HepG2 (cell line): ENCODE results near the gene PHYH. TPM values are rescaled to one million over a fixed set of nuclear protein-coding genes. Genes with fewer than 3 reads are reported as not detected.

Experiments
- GATA4 ChIP-seq: sonication (generic); IDR thresholded peaks from 2 replicates; pipeline ENCODE4 v1.6.1; 2016; ENCODE audit warnings: antibody characterized with exemption, low read depth, borderline replicate concordance
- HHEX ChIP-seq: IDR thresholded peaks from 2 replicates; pipeline ENCODE4 v1.6.1; 2016; ENCODE audit warnings: control low read depth
- KMT2B ChIP-seq: IDR thresholded peaks from 2 replicates; pipeline ENCODE4 v1.6.1; 2016; ENCODE audit warnings: missing genetic modification reagents, missing compliant biosample characterization
- POLR2G ChIP-seq: fragments of 200-400 bp; formaldehyde crosslinking; IDR thresholded peaks from 2 replicates; pipeline ENCODE4 v1.6.1; 2018; ENCODE audit warnings: mild to moderate bottlenecking, low read depth, low read length, moderate library complexity
- SIN3B ChIP-seq: fragments of 150-350 bp; IDR thresholded peaks from 2 replicates; pipeline ENCODE4 v1.6.1; 2014; ENCODE audit warnings: low read length
- STAT5B ChIP-seq: sonication (generic); formaldehyde crosslinking; IDR thresholded peaks from 2 replicates; pipeline ENCODE4 v1.4.0; 2020; ENCODE audit warnings: missing genetic modification reagents
- UBTF ChIP-seq: sonication (generic); formaldehyde crosslinking; IDR thresholded peaks from 2 replicates; pipeline ENCODE4 v1.4.0; 2020; ENCODE audit warnings: mild to moderate bottlenecking, missing genetic modification reagents
- ZBTB49 ChIP-seq: sonication (generic); formaldehyde crosslinking; IDR thresholded peaks from 2 replicates; pipeline ENCODE4 v1.4.0; 2020; ENCODE audit warnings: missing genetic modification reagents, borderline replicate concordance
- ZNF101 ChIP-seq: sonication (generic); formaldehyde crosslinking; IDR thresholded peaks from 2 replicates; pipeline ENCODE4 v1.4.0; 2020; ENCODE audit warnings: mild to moderate bottlenecking, low read depth, missing genetic modification reagents, borderline replicate concordance
- ZNF660 ChIP-seq: sonication (generic); formaldehyde crosslinking; IDR thresholded peaks from 2 replicates; pipeline ENCODE4 v1.5.1; 2020; ENCODE audit warnings: mild to moderate bottlenecking, low read depth, missing genetic modification reagents, borderline replicate concordance
- polyA plus RNA-seq, 8 experiments: library from polyadenylated mRNA; depleted of rRNA in 3 of 8; stranded (reverse) in 7 of 8; unstranded in 1 of 8; fragments of >200 nt; fragmentation: Illumina TruSeq in 4 of 8; extraction: Trizol in 4 of 8; gene quantifications; 2 replicates each; pipeline versions ENCODE4 v1.2.1 to v1.2.3, GENCODE V29; 2011 to 2016; ENCODE audit warnings: low read depth in 4 of 8, missing spikeins in 1 of 8, mixed read lengths in 1 of 8; ENCODE audit not compliant: insufficient read depth in 1 of 8
- total RNA-seq, 5 experiments: library from RNA; depleted of rRNA; stranded (reverse); fragments of >200 nt; fragmentation: Illumina TruSeq; extraction: Trizol; gene quantifications; 2 replicates each; pipeline ENCODE4 v1.2.3, GENCODE V29; 2016; ENCODE audit warnings: low read depth in 1 of 5
- TF ChIP-seq, protein P1 (sequence below): sonication (generic); formaldehyde crosslinking; IDR thresholded peaks from 2 replicates; pipeline ENCODE4 v1.5.0; 2020; ENCODE audit warnings: mild to moderate bottlenecking, missing genetic modification reagents
- TF ChIP-seq, protein P2 (sequence below): IDR thresholded peaks from 2 replicates; pipeline ENCODE4 v1.6.1; 2016; ENCODE audit warnings: missing biosample characterization, missing genetic modification reagents, low read depth
- TF ChIP-seq, protein P3 (sequence below): sonication (generic); formaldehyde crosslinking; IDR thresholded peaks from 2 replicates; pipeline ENCODE4 v1.4.0; 2020; ENCODE audit warnings: missing genetic modification reagents
- TF ChIP-seq, protein P4 (sequence below): sonication (generic); formaldehyde crosslinking; IDR thresholded peaks from 2 replicates; pipeline ENCODE4 v1.9.0; 2021; ENCODE audit warnings: missing genetic modification reagents, mild to moderate bottlenecking, borderline replicate concordance

Gene PHYH
- total and polyA plus RNA-seq, 2 of the 13 experiments (the other 11 are each of a cell fraction or from before 2014, with no cell fraction given), result 27.2 to 34.5 TPM

DNA sequence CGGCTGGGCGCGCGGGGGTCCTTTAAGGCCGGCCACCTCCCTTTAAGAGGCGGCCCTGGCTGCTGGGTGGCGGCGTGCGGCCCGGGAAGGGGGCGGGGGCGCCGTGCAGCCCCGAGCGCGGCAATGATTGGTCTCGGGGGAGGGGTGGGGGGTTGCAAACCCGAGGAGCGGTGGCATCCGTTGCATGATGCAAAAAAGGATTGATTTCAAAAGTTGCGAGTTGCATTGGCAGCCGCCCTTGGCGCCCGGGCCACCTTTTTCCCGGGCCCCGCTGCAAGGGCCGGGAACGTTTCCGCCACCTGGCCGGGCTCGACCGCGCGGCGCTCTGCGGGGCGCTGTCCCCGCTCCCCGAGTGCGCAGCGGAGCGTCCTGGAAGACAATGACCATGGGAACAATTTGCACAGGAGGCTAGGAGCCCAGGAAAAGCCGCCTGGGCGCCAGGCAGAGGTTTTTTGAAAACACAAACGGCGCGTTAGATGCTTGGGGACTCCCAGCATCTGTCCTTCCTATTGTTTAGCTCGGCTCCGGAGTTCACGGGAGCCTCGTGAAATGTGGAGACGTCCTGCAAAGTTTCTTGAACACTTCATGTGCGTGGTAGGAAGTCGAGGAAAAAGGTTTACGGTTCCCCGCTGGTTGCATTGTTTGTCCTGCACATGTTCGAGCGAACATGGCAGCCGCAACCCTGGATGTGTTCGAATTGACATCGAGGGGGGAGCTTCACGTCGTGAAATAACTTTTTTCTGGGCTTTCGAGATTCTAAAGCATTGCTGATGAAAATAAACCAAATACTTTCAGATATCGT lies 48.6 kb upstream of the PHYH start, which contains the start of gene SEPHS1 (continued):
- TF ChIP-seq POLR2G (peak; percentile 79), UBTF (CRISPR knock-in tag) (peak; percentile 79; the same call in 1 of the 2 replicates), ZNF101 (0 out of 2 replicates have a peak, but pooled peaks have one; percentile 22), ZNF660 (CRISPR knock-in tag) (no peak), GATA4 (no peak), HHEX (CRISPR knock-in tag) (no peak), KMT2B (no peak), STAT5B (CRISPR knock-in tag) (no peak), ZBTB49 (CRISPR knock-in tag) (no peak), SIN3B (no peak)
- TF ChIP-seq, protein P1, sequence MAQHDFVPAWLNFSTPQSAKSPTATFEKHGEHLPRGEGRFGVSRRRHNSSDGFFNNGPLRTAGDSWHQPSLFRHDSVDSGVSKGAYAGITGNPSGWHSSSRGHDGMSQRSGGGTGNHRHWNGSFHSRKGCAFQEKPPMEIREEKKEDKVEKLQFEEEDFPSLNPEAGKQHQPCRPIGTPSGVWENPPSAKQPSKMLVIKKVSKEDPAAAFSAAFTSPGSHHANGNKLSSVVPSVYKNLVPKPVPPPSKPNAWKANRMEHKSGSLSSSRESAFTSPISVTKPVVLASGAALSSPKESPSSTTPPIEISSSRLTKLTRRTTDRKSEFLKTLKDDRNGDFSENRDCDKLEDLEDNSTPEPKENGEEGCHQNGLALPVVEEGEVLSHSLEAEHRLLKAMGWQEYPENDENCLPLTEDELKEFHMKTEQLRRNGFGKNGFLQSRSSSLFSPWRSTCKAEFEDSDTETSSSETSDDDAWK (CRISPR knock-in tag), result no peak
- TF ChIP-seq, protein P2, sequence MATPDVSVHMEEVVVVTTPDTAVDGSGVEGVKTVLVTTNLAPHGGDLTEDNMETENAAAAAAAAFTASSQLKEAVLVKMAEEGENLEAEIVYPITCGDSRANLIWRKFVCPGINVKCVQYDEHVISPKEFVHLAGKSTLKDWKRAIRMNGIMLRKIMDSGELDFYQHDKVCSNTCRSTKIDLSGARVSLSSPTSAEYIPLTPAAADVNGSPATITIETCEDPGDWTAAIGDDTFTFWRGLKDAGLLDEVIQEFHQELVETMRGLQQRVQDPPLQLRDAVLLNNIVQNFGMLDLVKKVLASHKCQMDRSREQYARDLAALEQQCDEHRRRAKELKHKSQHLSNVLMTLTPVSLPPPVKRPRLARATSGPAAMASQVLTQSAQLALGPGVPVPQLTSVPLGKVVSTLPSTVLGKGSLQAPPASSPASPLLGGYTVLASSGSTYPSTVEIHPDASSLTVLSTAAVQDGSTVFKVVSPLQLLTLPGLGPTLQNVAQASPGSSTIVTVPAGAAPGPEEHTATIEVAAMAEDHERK (CRISPR knock-in tag), result no peak
- TF ChIP-seq, protein P3, sequence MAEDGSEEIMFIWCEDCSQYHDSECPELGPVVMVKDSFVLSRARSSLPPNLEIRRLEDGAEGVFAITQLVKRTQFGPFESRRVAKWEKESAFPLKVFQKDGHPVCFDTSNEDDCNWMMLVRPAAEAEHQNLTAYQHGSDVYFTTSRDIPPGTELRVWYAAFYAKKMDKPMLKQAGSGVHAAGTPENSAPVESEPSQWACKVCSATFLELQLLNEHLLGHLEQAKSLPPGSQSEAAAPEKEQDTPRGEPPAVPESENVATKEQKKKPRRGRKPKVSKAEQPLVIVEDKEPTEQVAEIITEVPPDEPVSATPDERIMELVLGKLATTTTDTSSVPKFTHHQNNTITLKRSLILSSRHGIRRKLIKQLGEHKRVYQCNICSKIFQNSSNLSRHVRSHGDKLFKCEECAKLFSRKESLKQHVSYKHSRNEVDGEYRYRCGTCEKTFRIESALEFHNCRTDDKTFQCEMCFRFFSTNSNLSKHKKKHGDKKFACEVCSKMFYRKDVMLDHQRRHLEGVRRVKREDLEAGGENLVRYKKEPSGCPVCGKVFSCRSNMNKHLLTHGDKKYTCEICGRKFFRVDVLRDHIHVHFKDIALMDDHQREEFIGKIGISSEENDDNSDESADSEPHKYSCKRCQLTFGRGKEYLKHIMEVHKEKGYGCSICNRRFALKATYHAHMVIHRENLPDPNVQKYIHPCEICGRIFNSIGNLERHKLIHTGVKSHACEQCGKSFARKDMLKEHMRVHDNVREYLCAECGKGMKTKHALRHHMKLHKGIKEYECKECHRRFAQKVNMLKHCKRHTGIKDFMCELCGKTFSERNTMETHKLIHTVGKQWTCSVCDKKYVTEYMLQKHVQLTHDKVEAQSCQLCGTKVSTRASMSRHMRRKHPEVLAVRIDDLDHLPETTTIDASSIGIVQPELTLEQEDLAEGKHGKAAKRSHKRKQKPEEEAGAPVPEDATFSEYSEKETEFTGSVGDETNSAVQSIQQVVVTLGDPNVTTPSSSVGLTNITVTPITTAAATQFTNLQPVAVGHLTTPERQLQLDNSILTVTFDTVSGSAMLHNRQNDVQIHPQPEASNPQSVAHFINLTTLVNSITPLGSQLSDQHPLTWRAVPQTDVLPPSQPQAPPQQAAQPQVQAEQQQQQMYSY (CRISPR knock-in tag), result no peak
- TF ChIP-seq, protein P4, sequence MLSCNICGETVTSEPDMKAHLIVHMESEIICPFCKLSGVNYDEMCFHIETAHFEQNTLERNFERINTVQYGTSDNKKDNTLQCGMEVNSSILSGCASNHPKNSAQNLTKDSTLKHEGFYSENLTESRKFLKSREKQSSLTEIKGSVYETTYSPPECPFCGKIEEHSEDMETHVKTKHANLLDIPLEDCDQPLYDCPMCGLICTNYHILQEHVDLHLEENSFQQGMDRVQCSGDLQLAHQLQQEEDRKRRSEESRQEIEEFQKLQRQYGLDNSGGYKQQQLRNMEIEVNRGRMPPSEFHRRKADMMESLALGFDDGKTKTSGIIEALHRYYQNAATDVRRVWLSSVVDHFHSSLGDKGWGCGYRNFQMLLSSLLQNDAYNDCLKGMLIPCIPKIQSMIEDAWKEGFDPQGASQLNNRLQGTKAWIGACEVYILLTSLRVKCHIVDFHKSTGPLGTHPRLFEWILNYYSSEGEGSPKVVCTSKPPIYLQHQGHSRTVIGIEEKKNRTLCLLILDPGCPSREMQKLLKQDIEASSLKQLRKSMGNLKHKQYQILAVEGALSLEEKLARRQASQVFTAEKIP (CRISPR knock-in tag), result no peak
